HCT116 (cell line): ENCODE results near the gene ARMC6. TPM values are rescaled to one million over a fixed set of nuclear protein-coding genes. Genes with fewer than 3 reads are reported as not detected.

Source experiments
- ATAC-seq: fragments of 200-7000 bp; cut with Tn5 transposase; 2 replicates; pipeline ENCODE4 v1.9.1; 2020; ENCODE audit warnings: mild to moderate bottlenecking, moderate library complexity
- BruUV-seq: library from RNA; stranded (reverse); fragments of 400-500 nt; replicated peaks from 2 replicates; lab custom pipeline; 2021; lab: Mats Ljungman, UMichigan
- CTCF ChIA-PET: fragments of 300-600 bp; sonication (Branson Sonifier 250); formaldehyde crosslinking; loops from one replicate; lab custom pipeline; 2021; ENCODE audit warnings: antibody characterized with exemption; lab: Charles Lee
- POLR2A ChIA-PET: fragments of 300-600, 350-600 bp; sonication (Branson Sonifier 250); formaldehyde crosslinking; loops from one replicate; lab custom pipeline; 2021; ENCODE audit warnings: antibody characterized with exemption; lab: Charles Lee
- RAD21 ChIA-PET, 2 experiments: fragments of 300-600 bp; sonication (Branson Sonifier 250); formaldehyde crosslinking; loops; one replicate each; lab custom pipeline; 2023; ENCODE audit warnings: low total read pairs in 2 of 2; ENCODE audit not compliant: uncharacterized antibody in 2 of 2, unreplicated experiment in 2 of 2, low non-redundant PET in 1 of 2; lab: Charles Lee
- DNase-seq: peaks from one replicate; pipeline ENCODE4 v3.0.0-alpha.2; 2010; ENCODE audit warnings: low read depth, low spot score
- H2AFZ ChIP-seq: fragments of 200-600 bp; shearing (Covaris generic), sonication (generic); 2 replicates; pipeline ENCODE4 v1.6.1; 2017; ENCODE audit warnings: low read depth, mixed run types, mixed read lengths, antibody characterized with exemption, low read length; ENCODE audit not compliant: poor library complexity, severe bottlenecking
- H3K27ac ChIP-seq: 2 replicates; pipeline ENCODE4 v1.5.1; 2012; ENCODE audit warnings: low read depth, low read length
- H3K27me3 ChIP-seq: fragments of 200-600 bp; sonication (generic); 2 replicates; pipeline ENCODE4 v1.6.1; 2016; ENCODE audit warnings: mixed run types, low read length, mixed read lengths; ENCODE audit not compliant: insufficient read depth
- H3K36me3 ChIP-seq, 2 experiments: fragments of 200-500 bp in 1 of 2; fragments of 200-600 bp in 1 of 2; sonication (Bioruptor generic) in 1 of 2; sonication (generic) in 1 of 2; 2 replicates each; pipeline versions ENCODE4 v1.5.1 to v1.6.1; 2014 to 2016; ENCODE audit warnings: low read length in 2 of 2, inconsistent platforms in 1 of 2, mixed read lengths in 1 of 2, mixed run types in 1 of 2; ENCODE audit not compliant: insufficient read depth in 2 of 2, control insufficient read depth in 1 of 2
- H3K4me1 ChIP-seq, 2 experiments: fragments of 200-600 bp in 1 of 2; sonication (generic) in 1 of 2; 2 replicates each; pipeline versions ENCODE4 v1.5.1 to v1.6.1; 2012 to 2017; ENCODE audit warnings: low read length in 2 of 2, inconsistent platforms in 1 of 2, mild to moderate bottlenecking in 1 of 2, mixed read lengths in 1 of 2, mixed run types in 1 of 2, moderate library complexity in 1 of 2; ENCODE audit not compliant: insufficient read depth in 2 of 2, control insufficient read depth in 1 of 2
- H3K4me2 ChIP-seq: fragments of 200-600 bp; sonication (generic); 2 replicates; pipeline ENCODE4 v1.6.1; 2017; ENCODE audit warnings: mixed run types, low read length, mixed read lengths
- H3K4me3 ChIP-seq, 2 experiments: fragments of 200-600 bp in 1 of 2; sonication (generic) in 1 of 2; replicated peaks in 1 of 2; 2 replicates each; pipeline ENCODE4 v1.5.1; 2011 to 2016; ENCODE audit warnings: low read length in 2 of 2, control low read depth in 1 of 2, low read depth in 1 of 2, mild to moderate bottlenecking in 1 of 2, mixed read lengths in 1 of 2, mixed run types in 1 of 2
- H3K79me2 ChIP-seq: fragments of 200-600 bp; sonication (generic); 2 replicates; pipeline ENCODE4 v1.6.1; 2017; ENCODE audit warnings: mild to moderate bottlenecking, mixed run types, low read length, moderate library complexity, mixed read lengths; ENCODE audit not compliant: insufficient read depth
- H3K9ac ChIP-seq: fragments of 200-600 bp; sonication (generic); 2 replicates; pipeline ENCODE4 v1.6.1; 2016; ENCODE audit warnings: low read length, mixed read lengths
- H3K9me2 ChIP-seq: fragments of 200-600 bp; sonication (generic), shearing (Covaris generic); 2 replicates; pipeline ENCODE4 v1.6.1; 2017; ENCODE audit warnings: mixed run types, mild to moderate bottlenecking, moderate library complexity; ENCODE audit not compliant: insufficient read depth
- H3K9me3 ChIP-seq, 2 experiments: fragments of 200-500 bp in 1 of 2; fragments of 200-600 bp in 1 of 2; sonication (Bioruptor generic) in 1 of 2; sonication (generic) in 1 of 2; 2 replicates each; pipeline ENCODE4 v1.6.1; 2014 to 2017; ENCODE audit warnings: low read length in 2 of 2, mixed read lengths in 2 of 2, inconsistent platforms in 1 of 2, low read depth in 1 of 2, mild to moderate bottlenecking in 1 of 2, mixed run types in 1 of 2, moderate library complexity in 1 of 2; ENCODE audit not compliant: control insufficient read depth in 1 of 2, insufficient read depth in 1 of 2
- H4K20me1 ChIP-seq: fragments of 200-600 bp; sonication (generic), shearing (Covaris generic); 2 replicates; pipeline ENCODE4 v1.6.1; 2017; ENCODE audit warnings: mixed run types, mild to moderate bottlenecking, moderate library complexity; ENCODE audit not compliant: insufficient read depth
- ATF3 ChIP-seq: IDR thresholded peaks from 2 replicates; pipeline ENCODE4 v1.6.1; 2012
- CBX3 ChIP-seq: IDR thresholded peaks from 2 replicates; pipeline ENCODE4 v1.6.1; 2012; ENCODE audit warnings: low read depth
- MAX ChIP-seq: IDR thresholded peaks from 2 replicates; pipeline ENCODE4 v1.6.1; 2012
- REST ChIP-seq: IDR thresholded peaks from 2 replicates; pipeline ENCODE4 v1.6.1; 2012; ENCODE audit warnings: low read depth
- SRF ChIP-seq: IDR thresholded peaks from 2 replicates; pipeline ENCODE4 v1.6.1; 2012; ENCODE audit warnings: low read depth
- YY1 ChIP-seq: IDR thresholded peaks from 2 replicates; pipeline ENCODE4 v1.6.1; 2011; ENCODE audit warnings: low read length, low read depth, moderate library complexity, mild to moderate bottlenecking; ENCODE audit not compliant: insufficient replicate concordance; ENCODE audit errors: extremely low read depth
- intact Hi-C: fragments of 100-400 bp; cut with micrococcal nuclease; formaldehyde crosslinking; loops from 2 replicates; pipeline ENCODE4 v1.10.0; 2022
- total RNA-seq: library from RNA; stranded (reverse); gene quantifications from one replicate; pipeline ENCODE4 v1.2.1, GENCODE V29; 2021; ENCODE audit not compliant: unreplicated experiment

Gene ARMC6
- total RNA-seq, 1 experiment from 2014 or later = 34.7 TPM

GRCh38 chr19:18989316-18989715 lies 44.1 kb upstream of the ARMC6 start:
- ATAC-seq (no peak), DNase-seq (no peak)
- H3K9me2 ChIP-seq = no peaks in the 10 kb centered on the region
- H3K4me2 ChIP-seq = no peak overlapping the region
- no peak overlapping the region for H3K27ac ChIP-seq
- intact Hi-C loops = no loop called here
- RAD21 ChIA-PET = interaction anchor here in 1 of 2 experiments (0.6 kb wide), 1 partner anchor 18 kb away, joined by 3 read pairs; no protein-coding TSS in a partner anchor
- peaks cover 0 to 9% of the 10 kb centered on the region in 2 experiments; a peak in 1 of 4 replicates for H3K4me1 ChIP-seq
- peaks cover 21 to 28% of the 10 kb centered on the region in 2 experiments; a peak in 3 of 4 replicates for H3K36me3 ChIP-seq
- H3K79me2 ChIP-seq = no peaks in the 10 kb centered on the region
- no peaks in the 10 kb centered on the region for H3K27me3 ChIP-seq
- H3K9ac ChIP-seq = no peak overlapping the region
- no peak for TF ChIP-seq ATF3
- no peak for TF ChIP-seq SRF
- no peak for TF ChIP-seq YY1
- TF ChIP-seq MAX = no peak
- no peak for TF ChIP-seq CBX3
- no peak for TF ChIP-seq REST
- POLR2A ChIA-PET = no interaction called here
- no peaks in the 10 kb centered on the region for H4K20me1 ChIP-seq
- BruUV-seq = no TSS peak
- H3K4me3 ChIP-seq = no peak overlapping the region
- H3K9me3 ChIP-seq = no peaks in the 10 kb centered on the region
- CTCF ChIA-PET = no interaction called here
- H2AFZ ChIP-seq = no peak overlapping the region
